Activated CD8-positive, alpha-beta T cell treated with anti-CD3 and anti-CD28 coated beads, Interleukin-2, amount 10 ng/mL, durations not matched to agents 7 days and 5 days (primary cell): ENCODE measurements around the gene ZNF541. TPM values are rescaled to one million over a fixed set of nuclear protein-coding genes. Genes with fewer than 3 reads are reported as not detected.
"Not testable (repeated sequence)": the region's sequence is repeated elsewhere in the genome, so short reads cannot be mapped to it uniquely, and the experiment has no call there.

Experiments used
- ATAC-seq: fragments of 150-1000 bp; cut with Tn5 transposase; one replicate; pipeline ENCODE4 v1.10.0; 2021; ENCODE audit warnings: moderate library complexity
- CTCF ChIA-PET: fragments of 350-600 bp; sonication (Branson Sonifier 250); formaldehyde crosslinking; loops from one replicate; lab custom pipeline; 2021; ENCODE audit warnings: antibody characterized with exemption; lab: Charles Lee
- POLR2A ChIA-PET: fragments of 350-600 bp; sonication (Branson Sonifier 250); formaldehyde crosslinking; loops from one replicate; lab custom pipeline; 2021; ENCODE audit warnings: antibody characterized with exemption; lab: Charles Lee
- DNase-seq: peaks from one replicate; pipeline ENCODE4 v3.0.0-alpha.2; 2020
- H3K27ac Mint-ChIP-seq: one replicate; pipeline ENCODE4 v1.8.0; 2021; ENCODE audit warnings: mild to moderate bottlenecking, mixed read lengths
- H3K27me3 Mint-ChIP-seq: one replicate; pipeline ENCODE4 v1.8.0; 2021; ENCODE audit warnings: low read depth, mixed read lengths
- H3K36me3 Mint-ChIP-seq: one replicate; pipeline ENCODE4 v1.8.0; 2021; ENCODE audit warnings: low read depth, mixed read lengths
- H3K4me1 Mint-ChIP-seq: one replicate; pipeline ENCODE4 v1.8.0; 2021; ENCODE audit warnings: low read depth, mixed read lengths
- H3K4me3 Mint-ChIP-seq: one replicate; pipeline ENCODE4 v1.8.0; 2021; ENCODE audit warnings: mild to moderate bottlenecking, mixed read lengths
- H3K9me3 Mint-ChIP-seq: one replicate; pipeline ENCODE4 v1.8.0; 2022; ENCODE audit warnings: mixed read lengths; ENCODE audit not compliant: insufficient read depth
- total RNA-seq, 2 experiments: library from RNA; stranded (reverse); gene quantifications; one replicate each; pipeline ENCODE4 v1.2.3, GENCODE V29; 2021

The ZNF541 gene
- total RNA-seq, 2 experiments from 2014 or later: 0.10 to 0.13 TPM

- DNase-seq: no peak
- H3K27me3 Mint-ChIP-seq: peaks cover 5% of the 10 kb centered on the region
- no peak for ATAC-seq
- peak overlapping the region; percentile 82 for H3K4me3 Mint-ChIP-seq
- ChIA-PET POLR2A (interaction anchor here (0.9 to 2.7 kb wide), 4 partner anchors 9 to 85 kb away, joined by 3 to 15 read pairs (median 4); no protein-coding TSS in a partner anchor), CTCF (interaction anchor here (1.2 to 4.1 kb wide), 3 partner anchors 10 to 163 kb away, joined by 4 to 18 read pairs (median 5); partner anchors contain the start of genes BICRA and KPTN)
- peaks cover 46% of the 10 kb centered on the region for H3K4me1 Mint-ChIP-seq
- H3K27ac Mint-ChIP-seq: no peak overlapping the region
- no peaks in the 10 kb centered on the region for H3K36me3 Mint-ChIP-seq
- H3K9me3 Mint-ChIP-seq: no peaks in the 10 kb centered on the region
Measured at GRCh38 chr19:47598407-47599349, 25.7 kb upstream of the ZNF541 start.

DNA sequence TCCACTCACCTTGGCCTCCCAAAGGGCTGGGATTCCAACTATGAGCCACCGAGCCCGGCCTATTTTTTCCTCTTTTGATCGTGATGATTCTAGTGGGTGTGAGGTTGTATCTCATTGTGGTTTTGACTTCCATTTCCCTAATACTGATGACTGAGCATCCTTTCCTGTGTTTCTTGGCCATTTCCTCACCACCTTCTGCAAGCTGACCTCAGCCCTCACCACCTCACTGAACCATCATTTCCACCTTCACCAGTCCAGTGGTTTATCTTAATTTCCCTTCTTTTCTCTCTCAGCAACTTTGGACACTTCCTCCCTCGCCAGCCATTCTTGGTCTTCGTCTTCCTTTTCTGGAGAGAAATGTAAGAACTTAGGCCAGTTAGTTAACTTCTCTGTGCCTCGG, 23.0 kb upstream of the ZNF541 start:
- CTCF ChIA-PET: interaction anchor here (1.0 to 1.2 kb wide), 2 partner anchors 15 to 80 kb away, joined by 3 read pairs; no protein-coding TSS in a partner anchor
- POLR2A ChIA-PET: interaction anchor here (0.7 kb wide), 1 partner anchor 116 kb away, joined by 3 read pairs; no protein-coding TSS in a partner anchor
- peaks cover 36% of the 10 kb centered on the region for H3K4me1 Mint-ChIP-seq
- H3K27me3 Mint-ChIP-seq: peaks cover 10% of the 10 kb centered on the region
- peak overlapping the region; percentile 56 for H3K27ac Mint-ChIP-seq
- ATAC-seq: no peak
- no peak for DNase-seq
- H3K9me3 Mint-ChIP-seq: no peaks in the 10 kb centered on the region
- no peak overlapping the region for H3K4me3 Mint-ChIP-seq
- H3K36me3 Mint-ChIP-seq: no peaks in the 10 kb centered on the region

GRCh38 chr19:47593860-47594259, 20.9 kb upstream of the ZNF541 start:
- H3K27me3 Mint-ChIP-seq: peaks cover 13% of the 10 kb centered on the region
- H3K36me3 Mint-ChIP-seq: no peaks in the 10 kb centered on the region
- no peak for ATAC-seq
- no peak overlapping the region for H3K4me3 Mint-ChIP-seq
- ChIA-PET CTCF (no interaction called here), POLR2A (interaction anchor here (0.7 kb wide), 1 partner anchor 126 kb away, joined by 5 read pairs; no protein-coding TSS in a partner anchor)
- H3K4me1 Mint-ChIP-seq: peaks cover 22% of the 10 kb centered on the region
- H3K9me3 Mint-ChIP-seq: no peaks in the 10 kb centered on the region
- no peak for DNase-seq
- H3K27ac Mint-ChIP-seq: no peak overlapping the region

GRCh38 chr19:47589824-47590223, 16.9 kb upstream of the ZNF541 start:
- Mint-ChIP-seq H3K36me3 (peaks cover 7% of the 10 kb centered on the region), H3K4me3 (no peak overlapping the region), H3K4me1 (no peaks in the 10 kb centered on the region), H3K27me3 (peaks cover 15% of the 10 kb centered on the region), H3K9me3 (peaks cover 8% of the 10 kb centered on the region), H3K27ac (no peak overlapping the region)
- DNase-seq (no peak), ATAC-seq (no peak)
- ChIA-PET POLR2A (no interaction called here), CTCF (no interaction called here)

DNA sequence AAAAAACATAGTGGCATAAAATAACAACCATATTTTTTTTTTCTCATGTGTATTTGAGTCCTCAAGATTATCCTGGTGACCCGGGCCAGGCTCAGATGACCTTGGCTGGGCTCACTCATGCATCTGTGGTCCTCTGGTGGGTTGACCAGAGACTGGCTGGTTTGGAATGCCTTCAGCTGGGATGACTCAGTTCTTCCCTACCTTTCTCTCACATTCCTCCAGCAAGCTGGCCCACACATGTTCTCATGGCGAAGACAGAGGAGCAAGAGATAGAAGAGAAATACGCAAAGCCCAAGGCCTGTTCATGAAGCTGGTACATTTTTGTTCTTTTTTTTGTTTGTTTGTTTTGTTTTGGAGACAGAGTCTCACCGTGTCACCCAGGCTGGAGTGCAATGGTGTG, 14.3 kb upstream of the ZNF541 start:
- no peak for DNase-seq
- H3K9me3 Mint-ChIP-seq: peaks cover 8% of the 10 kb centered on the region
- no peak overlapping the region for H3K27ac Mint-ChIP-seq
- no peak overlapping the region for H3K4me3 Mint-ChIP-seq
- H3K27me3 Mint-ChIP-seq: peaks cover 9% of the 10 kb centered on the region
- no peak for ATAC-seq
- POLR2A ChIA-PET: no interaction called here
- CTCF ChIA-PET: no interaction called here
- peaks cover 7% of the 10 kb centered on the region for H3K4me1 Mint-ChIP-seq
- peaks cover 7% of the 10 kb centered on the region for H3K36me3 Mint-ChIP-seq

DNA sequence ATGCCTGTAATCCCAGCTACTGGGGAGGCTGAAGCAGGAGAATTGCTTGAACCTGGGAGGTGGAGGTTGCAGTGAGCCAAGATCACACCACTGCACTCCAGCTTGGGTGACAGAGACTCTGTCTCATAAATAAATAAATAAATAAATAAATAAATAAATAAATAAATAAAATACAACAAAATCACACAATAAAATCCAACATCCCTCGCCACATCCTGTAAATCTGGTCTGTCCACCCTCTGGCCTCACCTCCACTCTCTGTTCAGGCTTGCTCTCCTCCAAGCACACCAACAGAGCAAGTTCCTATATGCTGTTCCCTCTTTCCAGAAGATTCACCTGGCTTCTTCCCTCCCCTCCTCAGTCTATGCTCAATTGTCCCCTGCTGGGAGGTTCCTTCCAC, 10.2 kb upstream of the ZNF541 start:
- H3K27me3 Mint-ChIP-seq, H3K9me3 Mint-ChIP-seq, H3K4me3 Mint-ChIP-seq, DNase-seq, H3K36me3 Mint-ChIP-seq, H3K27ac Mint-ChIP-seq, POLR2A ChIA-PET, ATAC-seq: not testable (repeated sequence)
- CTCF ChIA-PET: interaction anchor here (1.2 kb wide), 1 partner anchor 28 kb away, joined by 3 read pairs; no protein-coding TSS in a partner anchor
- peaks cover 30% of the 10 kb centered on the region for H3K4me1 Mint-ChIP-seq

DNA sequence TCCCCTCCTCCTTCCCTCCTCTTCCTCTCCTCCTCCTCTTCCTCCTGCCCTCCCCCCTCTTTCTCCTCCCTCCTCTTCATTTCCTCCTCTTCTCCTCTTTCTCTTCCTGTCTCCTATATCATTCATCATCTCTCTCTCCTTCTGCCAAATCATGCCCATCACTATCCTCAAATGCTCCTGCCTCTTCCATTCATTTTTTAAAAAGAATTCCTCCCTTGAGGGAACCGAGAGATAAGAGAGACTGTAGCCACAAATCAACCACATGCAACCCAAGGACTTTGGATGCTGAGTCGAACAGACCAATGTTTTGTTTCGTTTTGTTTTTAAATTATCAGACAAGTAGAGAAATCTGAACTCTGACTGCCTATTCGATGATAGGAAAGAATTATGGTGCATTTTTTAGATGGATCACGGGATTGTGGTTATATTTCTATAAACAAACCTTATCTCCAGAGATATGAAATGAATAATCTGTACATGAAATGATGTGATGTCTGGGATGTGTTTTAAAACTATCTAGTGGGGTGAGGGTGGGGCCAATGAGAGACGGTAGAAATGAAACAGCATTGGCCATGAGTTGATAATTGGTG, 9.5 kb upstream of the ZNF541 start:
- peak overlapping the region; percentile 42 for H3K4me3 Mint-ChIP-seq
- peaks cover 4% of the 10 kb centered on the region for H3K27me3 Mint-ChIP-seq
- ChIA-PET CTCF (no interaction called here), POLR2A (no interaction called here)
- ATAC-seq (no peak), DNase-seq (no peak)
- peaks cover 8% of the 10 kb centered on the region for H3K9me3 Mint-ChIP-seq
- H3K4me1 Mint-ChIP-seq: peaks cover 35% of the 10 kb centered on the region
- H3K36me3 Mint-ChIP-seq: peaks cover 7% of the 10 kb centered on the region
- H3K27ac Mint-ChIP-seq: peak overlapping the region; percentile 84

DNA sequence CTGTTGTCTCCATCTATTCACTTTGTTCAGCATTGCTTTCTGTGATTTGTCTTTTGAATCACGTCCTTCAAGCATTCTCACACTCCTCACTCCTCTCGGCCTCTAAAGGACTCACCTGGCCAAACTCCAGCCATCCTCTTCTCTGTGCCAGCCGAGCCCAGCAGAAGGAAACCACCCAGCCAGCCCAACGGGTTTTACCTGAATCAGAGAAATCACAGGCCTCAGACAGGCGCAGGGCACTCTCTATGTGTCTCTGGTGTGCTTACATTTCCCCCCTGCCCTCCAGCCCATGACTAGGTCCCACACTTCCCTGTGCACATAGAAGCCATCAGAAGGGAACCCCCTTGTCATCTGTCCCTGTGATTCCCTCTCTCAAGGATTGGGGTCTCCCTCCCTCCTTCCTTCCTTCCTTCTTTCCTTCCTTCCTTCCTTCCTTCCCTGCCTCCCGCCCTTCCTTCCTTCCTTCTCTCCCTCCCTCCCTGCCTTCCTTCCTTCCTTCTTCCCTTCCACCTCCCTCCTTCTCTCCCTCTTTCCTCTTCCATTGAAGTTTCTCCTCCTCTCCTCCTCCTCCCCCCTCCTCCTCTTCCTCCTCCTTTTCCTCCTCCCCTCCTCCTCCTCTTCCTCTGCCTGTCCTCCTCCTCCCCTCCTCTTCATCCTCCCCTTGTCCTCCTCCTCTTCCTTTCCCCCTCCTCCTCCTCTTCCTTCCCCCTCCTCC, 8.8 kb upstream of the ZNF541 start:
- ATAC-seq: peak; percentile 18
- peaks cover 4% of the 10 kb centered on the region for H3K27me3 Mint-ChIP-seq
- CTCF ChIA-PET: interaction anchor here (1.6 kb wide), 1 partner anchor 98 kb away, joined by 4 read pairs; the partner anchor contains the start of gene KPTN
- peak overlapping the region; percentile 84 for H3K27ac Mint-ChIP-seq
- peaks cover 8% of the 10 kb centered on the region for H3K9me3 Mint-ChIP-seq
- H3K36me3 Mint-ChIP-seq: peaks cover 5% of the 10 kb centered on the region
- no peak overlapping the region for H3K4me3 Mint-ChIP-seq
- POLR2A ChIA-PET: no interaction called here
- peaks cover 41% of the 10 kb centered on the region for H3K4me1 Mint-ChIP-seq
- no peak for DNase-seq

DNA sequence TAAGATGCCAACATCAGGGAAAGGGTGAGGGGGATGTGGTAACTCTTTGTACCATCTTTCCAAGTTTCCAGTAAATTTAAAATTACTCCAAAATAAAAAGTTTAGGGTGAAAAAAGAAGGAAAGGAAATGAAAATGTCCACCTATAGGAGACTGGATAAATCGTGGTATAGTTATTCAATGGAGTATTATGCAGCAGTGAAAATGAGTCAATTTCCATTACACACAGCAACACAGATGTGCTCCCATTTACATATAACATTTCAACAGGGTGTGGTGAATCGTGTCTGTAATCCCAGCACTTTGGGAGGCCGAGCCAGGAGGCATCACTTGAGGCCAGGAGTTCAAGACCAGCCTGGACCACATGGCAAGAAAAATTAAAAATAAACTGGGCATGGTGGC, 7.4 kb upstream of the ZNF541 start:
- ChIA-PET CTCF (interaction anchor here (1.6 kb wide), 1 partner anchor 97 kb away, joined by 4 read pairs; the partner anchor contains the start of gene KPTN), POLR2A (no interaction called here)
- H3K4me1 Mint-ChIP-seq: peaks cover 46% of the 10 kb centered on the region
- no peak for ATAC-seq
- H3K36me3 Mint-ChIP-seq: no peaks in the 10 kb centered on the region
- H3K27ac Mint-ChIP-seq: no peak overlapping the region
- H3K27me3 Mint-ChIP-seq: peaks cover 2% of the 10 kb centered on the region
- no peak overlapping the region for H3K4me3 Mint-ChIP-seq
- no peak for DNase-seq
- no peaks in the 10 kb centered on the region for H3K9me3 Mint-ChIP-seq

GRCh38 chr19:47572635-47573034, 313 bp downstream of the ZNF541 start:
- Mint-ChIP-seq H3K27me3 (peaks cover 17% of the 10 kb centered on the region), H3K27ac (no peak overlapping the region), H3K4me3 (peak overlapping the region; percentile 1), H3K4me1 (peaks cover 27% of the 10 kb centered on the region), H3K36me3 (no peaks in the 10 kb centered on the region), H3K9me3 (no peaks in the 10 kb centered on the region)
- ChIA-PET CTCF (no interaction called here), POLR2A (no interaction called here)
- ATAC-seq (no peak), DNase-seq (no peak)

DNA sequence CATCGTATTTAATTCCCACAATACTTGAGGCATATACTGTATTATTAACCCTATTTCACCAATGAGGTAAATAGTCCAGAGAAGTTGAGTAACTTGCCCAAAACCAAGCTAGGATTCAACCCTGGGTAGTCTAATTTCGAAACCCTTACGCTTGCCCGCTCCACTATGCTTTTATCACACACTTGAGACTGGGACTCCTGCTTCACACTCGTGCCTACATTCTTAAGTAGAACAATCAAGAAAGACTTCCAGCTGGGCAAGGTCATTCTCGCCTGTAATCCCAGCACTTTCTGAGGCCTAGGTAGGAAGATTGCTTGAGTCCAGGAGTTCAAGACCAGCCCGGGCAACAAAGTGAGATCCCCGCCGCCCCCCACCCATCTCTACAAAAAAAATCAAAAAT, 3.6 kb downstream of the ZNF541 start:
- no peaks in the 10 kb centered on the region for H3K9me3 Mint-ChIP-seq
- ATAC-seq (no peak), DNase-seq (no peak)
- ChIA-PET POLR2A (no interaction called here), CTCF (no interaction called here)
- H3K27ac Mint-ChIP-seq: no peak overlapping the region
- peaks cover 14% of the 10 kb centered on the region for H3K4me1 Mint-ChIP-seq
- no peak overlapping the region for H3K4me3 Mint-ChIP-seq
- peaks cover 20% of the 10 kb centered on the region for H3K27me3 Mint-ChIP-seq
- no peaks in the 10 kb centered on the region for H3K36me3 Mint-ChIP-seq
